Aorta (tissue), 5 donors: ENCODE data around the gene PAQR7. TPM values are rescaled to one million over a fixed set of nuclear protein-coding genes. Genes with fewer than 3 reads are reported as not detected.
A peak's percentile ranks its signal among the peaks of the same experiment; 100 is the strongest.

Experiments used
- ATAC-seq: fragments of 200-7000 bp; cut with Tn5 transposase; one replicate; pipeline ENCODE4 v1.9.1; 2022; ENCODE audit warnings: moderate library complexity; ENCODE audit not compliant: low FRiP score
- DNase-seq, 2 donors: peaks; one replicate each; pipeline ENCODE4 v3.0.0-alpha.2; 2020
- H3K27ac ChIP-seq, 2 donors: one replicate each; pipeline ENCODE4 v1.5.1; 2013; ENCODE audit warnings: low read length in 2 of 2, mild to moderate bottlenecking in 2 of 2, moderate library complexity in 2 of 2, control low read depth in 1 of 2, inconsistent platforms in 1 of 2, low read depth in 1 of 2
- H3K27me3 ChIP-seq, 2 donors: one replicate each; pipeline ENCODE4 v1.6.1; 2013; ENCODE audit warnings: control low read depth in 1 of 2, low read length in 1 of 2, mild to moderate bottlenecking in 1 of 2, moderate library complexity in 1 of 2; ENCODE audit not compliant: insufficient read depth in 2 of 2, control insufficient read depth in 1 of 2
- H3K36me3 ChIP-seq, 2 donors: one replicate each; pipeline ENCODE4 v1.6.1; 2013; ENCODE audit warnings: control low read depth in 1 of 2, low read length in 1 of 2, mild to moderate bottlenecking in 1 of 2; ENCODE audit not compliant: insufficient read depth in 2 of 2, control insufficient read depth in 1 of 2
- H3K4me1 ChIP-seq, 2 donors: one replicate each; pipeline ENCODE4 v1.6.1; 2013; ENCODE audit warnings: low read length in 2 of 2, control low read depth in 1 of 2, mild to moderate bottlenecking in 1 of 2, moderate library complexity in 1 of 2; ENCODE audit not compliant: insufficient read depth in 2 of 2, control insufficient read depth in 1 of 2
- H3K4me3 ChIP-seq, 2 donors: one replicate each; pipeline ENCODE4 v1.5.1; 2013; ENCODE audit warnings: low read length in 2 of 2, control low read depth in 1 of 2, mild to moderate bottlenecking in 1 of 2
- H3K9me3 ChIP-seq: one replicate; pipeline ENCODE4 v1.6.1; 2013; ENCODE audit warnings: mild to moderate bottlenecking, low read length; ENCODE audit not compliant: control insufficient read depth
- WGBS, 2 donors: extraction: QIAGEN DNeasy Blood & Tissue Kit; methylation state at CpG; one replicate each; pipeline ENCODE4 v1.1.7; 2013; 5-methylcytosine and 5-hydroxymethylcytosine counted together
- intact Hi-C, 2 donors: fragments of 100-400 bp; cut with DNase I; formaldehyde crosslinking; loops; one replicate each; pipeline versions ENCODE4 v1.14.2 to v1.15.0; 2022
- polyA plus RNA-seq, 2 donors: library from polyadenylated mRNA; stranded (reverse); fragments of 200-250 nt; gene quantifications; one replicate each; pipeline ENCODE4 v1.2.3, GENCODE V29; 2013
- total RNA-seq, 2 donors: library from RNA; stranded (reverse); fragmentation: NEBNext Ultra II Directional; extraction: Animal tissue kit (Norgen Biotek cat#: 25700); gene quantifications; one replicate each; pipeline ENCODE4 v1.2.1, GENCODE V29; 2021
- donor health status: healthy with polysubstance abuse.
- donor health status: Bipolar disorder and iron deficiency.
- donor health status: DM: no; HTN: no; CAD: no.
- donor health status: DM: no; HTN: no; CAD: no.
- donor health status: DM: yes; HTN: yes; CAD: no.

The PAQR7 gene
- total and polyA plus RNA-seq, 4 donors, result 6.4 to 11.3 (median 8.2) TPM

GRCh38 chr1:25864434-25864833 lies 11.1 kb downstream of the PAQR7 start:
- H3K9me3 ChIP-seq, result no peaks in the 10 kb centered on the region
- DNase-seq, result no peak
- WGBS, 2 donors, result 91 to 92% methylated on average over 3 of the region's 3 CpGs
- intact Hi-C loops, result no loop called here
- ATAC-seq, result no peak
- H3K4me3 ChIP-seq, result no peak overlapping the region
- H3K27ac ChIP-seq, result no peak overlapping the region
- H3K36me3 ChIP-seq, result no peaks in the 10 kb centered on the region
- no peaks in the 10 kb centered on the region for H3K4me1 ChIP-seq
- no peaks in the 10 kb centered on the region for H3K27me3 ChIP-seq

DNA sequence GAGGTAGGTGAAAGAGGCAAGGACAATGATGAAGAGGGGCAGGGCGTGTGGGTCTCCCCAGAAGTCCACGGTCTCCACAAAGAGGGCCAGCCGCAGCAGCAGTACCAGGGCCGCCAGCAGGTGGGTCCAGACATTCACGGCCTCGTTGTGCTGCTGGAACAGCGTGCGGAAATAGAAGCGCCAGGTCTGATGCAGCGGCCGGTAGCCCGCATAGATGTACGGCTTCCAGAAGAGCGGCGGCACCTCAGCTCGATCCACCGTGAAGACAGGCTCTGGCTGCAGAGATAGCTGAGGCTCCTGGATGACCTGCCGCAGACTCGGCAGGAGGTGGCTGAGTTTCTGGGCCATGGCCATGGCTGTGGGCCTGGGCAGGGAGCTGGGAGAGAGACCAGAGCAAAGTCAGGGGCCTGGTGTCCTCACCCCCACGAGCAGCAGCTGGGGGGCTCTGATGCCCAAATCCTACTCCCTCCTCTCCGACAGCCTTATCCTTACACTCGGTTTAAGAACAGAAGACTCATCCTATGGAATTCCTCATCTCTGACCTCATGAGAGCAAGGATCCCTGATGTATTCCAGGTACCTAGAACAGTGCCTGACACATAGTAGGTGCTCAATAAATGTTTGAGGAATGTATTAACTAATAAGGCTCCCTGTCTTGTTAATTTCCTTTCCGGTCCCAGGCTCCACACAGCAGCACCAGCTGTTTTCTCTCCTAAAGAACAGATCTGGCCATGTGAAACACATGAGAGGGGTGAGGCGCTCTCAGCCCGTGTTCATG lies 11.8 kb downstream of the PAQR7 start:
- WGBS, 2 donors, result 90 to 93% methylated on average over 25 of the region's 25 CpGs
- Histone ChIP-seq H3K4me3 (no peak overlapping the region), H3K36me3 (no peaks in the 10 kb centered on the region), H3K27me3 (no peaks in the 10 kb centered on the region), H3K9me3 (no peaks in the 10 kb centered on the region), H3K4me1 (no peaks in the 10 kb centered on the region), H3K27ac (no peak overlapping the region)
- DNase-seq (peak in 1 of 2 donors; percentile 51), ATAC-seq (no peak)
- intact Hi-C loops, result no loop called here

DNA sequence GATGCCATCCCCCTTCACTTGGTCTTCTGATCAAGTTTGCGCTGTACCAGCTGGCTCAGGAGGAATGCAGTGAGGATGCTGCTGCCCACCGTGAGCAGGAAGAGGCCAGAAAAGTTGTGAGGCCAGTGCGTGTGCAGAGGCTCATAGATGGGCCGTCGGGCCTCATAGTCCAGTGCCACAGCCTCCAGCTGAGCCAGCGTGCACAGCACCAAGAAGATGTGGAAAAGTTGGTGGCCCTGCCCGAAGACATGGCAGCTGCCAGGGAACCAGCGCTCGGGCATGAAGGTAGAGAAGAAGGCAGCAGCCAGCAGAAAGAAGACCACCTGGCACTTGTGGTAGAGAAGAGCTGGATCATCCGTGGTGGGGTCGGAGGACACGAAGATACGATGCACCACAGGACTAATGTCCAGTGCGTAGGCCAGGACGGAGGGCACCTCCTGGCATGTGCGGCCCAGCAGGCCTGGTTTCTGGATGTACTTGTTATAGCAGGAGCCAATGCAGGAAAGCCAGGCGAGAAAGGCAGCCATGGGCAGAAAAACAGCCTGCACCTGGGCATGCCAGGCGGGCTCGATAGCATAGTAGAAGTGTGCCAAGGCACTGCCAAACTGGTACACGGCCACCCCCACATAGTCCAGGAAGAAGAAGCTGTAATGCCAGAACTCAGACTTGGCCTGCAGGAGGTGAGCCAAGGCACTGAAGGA lies 12.6 kb downstream of the PAQR7 start:
- no peaks in the 10 kb centered on the region for H3K9me3 ChIP-seq
- H3K27ac ChIP-seq, result no peak overlapping the region
- no peak overlapping the region for H3K4me3 ChIP-seq
- WGBS, 2 donors, result 91 to 93% methylated on average over 20 of the region's 20 CpGs
- ATAC-seq, result no peak
- H3K27me3 ChIP-seq, result no peaks in the 10 kb centered on the region
- H3K4me1 ChIP-seq, result no peaks in the 10 kb centered on the region
- peak in 1 of 2 donors; percentile 66 for DNase-seq
- intact Hi-C loops, result no loop called here
- no peaks in the 10 kb centered on the region for H3K36me3 ChIP-seq

- 83 to 92% methylated on average over 16 of the region's 16 CpGs for WGBS, 2 donors
- Histone ChIP-seq H3K36me3 (no peaks in the 10 kb centered on the region), H3K27me3 (no peaks in the 10 kb centered on the region), H3K9me3 (no peaks in the 10 kb centered on the region), H3K4me3 (no peak overlapping the region), H3K27ac (no peak overlapping the region), H3K4me1 (no peaks in the 10 kb centered on the region)
- ATAC-seq (no peak), DNase-seq (no peak)
- intact Hi-C loops, result no loop called here
Observed at GRCh38 chr1:25861316-25862286, 13.9 kb downstream of the PAQR7 start.

DNA sequence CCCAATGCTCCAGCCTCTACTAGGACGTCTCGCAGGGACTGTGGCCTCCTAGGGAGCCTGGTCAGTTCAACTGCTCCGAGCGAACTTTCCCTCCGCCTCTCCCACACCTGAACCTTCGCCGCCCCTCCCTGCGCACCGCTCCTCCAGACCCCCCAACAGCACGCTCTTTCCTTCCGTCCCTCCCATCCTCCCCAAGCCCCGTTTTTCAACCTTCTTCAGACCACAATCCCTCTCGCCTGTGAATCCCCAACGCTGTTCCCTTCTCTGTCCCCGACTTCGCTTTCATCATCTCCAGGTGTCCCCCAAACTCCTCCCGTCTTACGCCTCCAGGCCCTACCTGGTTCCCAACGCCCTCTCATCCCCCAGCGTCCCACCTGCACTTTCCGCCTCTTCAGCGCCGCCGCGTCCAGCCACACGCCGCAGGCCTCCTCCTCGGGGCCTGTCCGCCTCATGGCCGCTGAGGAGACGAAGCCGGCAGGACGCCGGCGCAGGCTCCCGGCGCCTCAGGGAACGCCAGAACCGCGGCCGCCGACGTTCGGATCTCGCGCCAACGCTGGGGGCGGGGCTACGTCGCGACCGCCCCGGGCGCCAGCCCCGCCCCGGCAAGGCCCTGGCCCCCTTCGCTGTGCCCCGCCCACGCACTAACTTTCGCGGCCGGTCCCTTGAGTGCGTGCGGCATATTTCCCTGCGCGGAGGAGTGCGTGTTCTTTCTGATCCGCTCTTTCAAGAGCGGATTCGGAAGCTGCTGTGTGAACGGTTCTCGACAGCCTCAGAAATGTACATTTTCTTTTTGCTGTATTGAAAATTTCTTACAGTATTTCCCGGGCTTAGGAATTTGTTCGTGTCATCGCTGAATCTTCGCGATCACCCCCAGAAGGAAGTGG lies 16.4 kb downstream of the PAQR7 start, which contains the start of gene AUNIP:
TSS of gene AUNIP (minus strand) at position 552 of the 884 bp plus-strand sequence. CDS start at position 452, 100 bp downstream.
- WGBS, 2 donors, result 1% methylated on average over 76 to 77 of the region's 77 CpGs
- peak; percentile 93 to 96 for DNase-seq
- Histone ChIP-seq H3K27me3 (no peaks in the 10 kb centered on the region), H3K36me3 (no peaks in the 10 kb centered on the region), H3K27ac (no peak within 1 kb of the TSS), H3K4me1 (no peaks in the 10 kb centered on the region), H3K4me3 (peak within 1 kb of the TSS; percentile 27 to 28), H3K9me3 (no peaks in the 10 kb centered on the region)
- intact Hi-C loops, result no loop called here
- ATAC-seq, result peak; percentile 95

- intact Hi-C loops, result no loop called here
- H3K9me3 ChIP-seq, result no peaks in the 10 kb centered on the region
- H3K4me3 ChIP-seq, result no peak overlapping the region
- DNase-seq (no peak), ATAC-seq (no peak)
- no peaks in the 10 kb centered on the region for H3K36me3 ChIP-seq
- H3K27ac ChIP-seq, result no peak overlapping the region
- no peaks in the 10 kb centered on the region for H3K27me3 ChIP-seq
- WGBS, 2 donors, result 45 to 52% methylated on average over 7 of the region's 7 CpGs
- H3K4me1 ChIP-seq, result no peaks in the 10 kb centered on the region
Observed at GRCh38 chr1:25858494-25858893, 17.0 kb downstream of the PAQR7 start.

- DNase-seq (no peak), ATAC-seq (no peak)
- Histone ChIP-seq H3K9me3 (no peaks in the 10 kb centered on the region), H3K4me1 (no peaks in the 10 kb centered on the region), H3K27ac (no peak overlapping the region), H3K4me3 (no peak overlapping the region), H3K36me3 (no peaks in the 10 kb centered on the region), H3K27me3 (no peaks in the 10 kb centered on the region)
- WGBS, 2 donors, result 93 to 94% methylated on average over 11 of the region's 11 CpGs
- intact Hi-C loops, result no loop called here
Observed at GRCh38 chr1:25856856-25857255, 18.7 kb downstream of the PAQR7 start.

DNA sequence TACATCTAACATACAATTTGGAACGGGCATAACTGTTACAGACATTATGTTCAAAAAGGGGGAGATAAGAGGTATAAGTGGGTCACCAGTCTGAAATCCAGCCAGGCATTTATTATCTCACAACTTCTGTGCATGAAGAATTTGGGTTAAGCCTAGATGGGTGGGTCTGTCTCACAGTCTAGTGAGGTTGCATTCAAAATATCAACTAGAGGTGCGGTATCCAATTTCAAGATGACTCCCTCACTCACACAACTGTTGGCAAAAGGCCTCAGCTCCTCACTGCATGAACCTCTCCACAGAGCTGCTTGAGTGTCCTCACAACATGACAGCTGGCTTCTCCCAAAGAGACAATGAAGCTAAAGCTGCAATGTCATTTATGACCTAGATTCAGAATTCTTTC lies 21.0 kb downstream of the PAQR7 start:
- DNase-seq (no peak), ATAC-seq (no peak)
- Histone ChIP-seq H3K27ac (no peak overlapping the region), H3K4me3 (no peak overlapping the region), H3K27me3 (no peaks in the 10 kb centered on the region), H3K36me3 (no peaks in the 10 kb centered on the region), H3K4me1 (no peaks in the 10 kb centered on the region), H3K9me3 (no peaks in the 10 kb centered on the region)
- intact Hi-C loops, result no loop called here
- 98 to 99% methylated on average over 2 of the region's 2 CpGs for WGBS, 2 donors
